HL-60 (cell line): Measurements from ENCODE around the gene TACO1.

Experiments
- CTCF ChIP-seq: IDR thresholded peaks from one replicate; pipeline ENCODE4 v1.5.1; 2011; ENCODE audit warnings: low read length, control low read depth, inconsistent platforms; ENCODE audit not compliant: insufficient read depth
- GABPA ChIP-seq: IDR thresholded peaks from 2 replicates; pipeline ENCODE4 v1.6.1; 2012; ENCODE audit warnings: low read depth
- POLR2AphosphoS5 ChIP-seq: IDR thresholded peaks from 2 replicates; pipeline ENCODE4 v1.6.1; 2012; ENCODE audit warnings: low read depth
- REST ChIP-seq: IDR thresholded peaks from 2 replicates; pipeline ENCODE4 v1.6.1; 2012; ENCODE audit warnings: low read depth; ENCODE audit not compliant: insufficient replicate concordance
- SPI1 ChIP-seq: IDR thresholded peaks from 2 replicates; pipeline ENCODE4 v1.6.1; 2012; ENCODE audit warnings: low read depth, mild to moderate bottlenecking, borderline replicate concordance

GRCh38 chr17:63563339-63563738 is 37.4 kb upstream of the TACO1 start:
- TF ChIP-seq CTCF: no peak
- no peak for TF ChIP-seq POLR2AphosphoS5
- TF ChIP-seq GABPA: no peak
- TF ChIP-seq REST: no peak
- no peak for TF ChIP-seq SPI1
